Measurements from ENCODE around the gene CD74.
"Not testable (repeated sequence)": the region's sequence is repeated elsewhere in the genome, so short reads cannot be mapped to it uniquely, and the experiment has no call there.

Gene CD74

GRCh38 chr5:150441813-150442698, 29.3 kb upstream of the CD74 start:
- no peak for DNase-seq

GRCh38 chr5:150440948-150441812, 28.5 kb upstream of the CD74 start:
- no peak for DNase-seq

DNA sequence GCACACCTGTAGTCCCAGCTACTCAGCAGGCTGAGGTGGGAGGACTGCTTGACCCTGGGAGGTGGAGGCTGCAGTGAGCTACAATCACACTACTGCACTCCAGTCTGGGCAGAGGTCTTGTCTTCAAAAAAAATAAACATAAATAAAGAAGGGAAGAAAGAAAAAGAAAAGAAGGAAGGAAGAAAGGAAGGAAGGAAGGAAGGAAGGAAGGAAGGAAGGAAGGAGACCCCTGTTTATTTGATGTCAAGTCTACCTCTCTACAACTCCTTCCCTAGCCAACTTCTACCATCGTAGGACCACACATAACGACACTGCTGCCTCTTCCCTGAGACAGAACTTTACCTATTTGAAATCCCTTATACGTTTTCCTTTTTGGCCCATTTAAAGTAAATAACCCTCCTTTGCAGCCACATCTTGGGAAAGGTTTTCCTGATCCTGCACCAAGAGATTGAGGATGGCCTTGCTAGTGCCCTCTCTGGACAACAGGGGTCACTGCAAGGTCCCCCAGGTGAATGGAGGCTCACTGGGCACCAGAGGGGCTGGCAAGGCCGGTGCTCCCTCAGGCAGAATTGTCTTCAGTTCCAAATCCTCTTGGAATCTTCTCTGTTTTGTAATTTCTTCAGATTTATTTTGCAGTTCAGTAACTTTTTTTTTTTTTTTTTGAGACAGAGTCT, 26.3 kb upstream of the CD74 start:
- no peak for DNase-seq

DNA sequence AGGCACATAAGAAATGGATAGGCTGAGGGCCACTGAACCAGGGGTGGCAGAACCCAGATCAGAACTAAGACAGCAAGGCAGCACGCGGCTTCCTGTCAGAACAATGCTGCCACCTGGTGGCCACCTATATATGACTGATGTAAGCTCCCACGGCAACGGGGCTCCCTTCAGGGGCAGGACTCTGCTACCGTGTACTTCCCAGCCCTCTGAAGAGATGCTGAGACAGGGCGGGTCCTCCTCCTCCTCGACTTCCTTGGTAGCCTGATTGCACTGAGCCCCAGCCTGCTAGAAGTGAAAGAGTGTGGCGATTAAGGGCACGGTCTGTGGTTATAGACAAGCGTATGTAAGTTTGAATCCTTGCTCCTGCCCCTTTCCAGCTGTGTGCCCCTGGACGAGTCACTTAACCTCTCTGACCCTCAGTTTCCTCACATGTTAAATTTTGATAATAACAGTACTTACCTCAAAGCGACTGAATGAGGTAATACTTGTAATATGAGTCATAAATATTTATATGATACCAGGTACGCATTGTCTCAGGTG, 23.5 kb upstream of the CD74 start:
- DNase-seq, result peak; percentile 89

DNA sequence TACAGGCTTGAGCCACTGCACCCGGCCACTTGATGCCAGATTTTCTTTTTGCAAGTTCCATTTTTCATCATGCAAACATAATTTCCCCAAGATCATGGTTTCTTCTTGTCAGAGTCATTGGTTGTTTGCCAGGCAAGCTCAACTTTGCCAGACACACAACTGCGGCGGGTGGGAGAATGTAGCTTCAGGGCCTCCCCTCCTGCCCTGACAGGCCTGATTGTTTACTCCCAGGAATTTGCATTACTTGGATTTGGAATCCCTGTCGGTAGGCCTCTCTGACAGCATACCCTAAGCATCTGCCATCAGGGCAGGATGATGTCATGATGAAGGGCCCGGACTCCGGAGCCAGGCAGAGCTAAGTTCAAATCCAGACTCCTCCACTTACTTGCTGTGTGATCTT, 21.8 kb upstream of the CD74 start:
- DNase-seq, result peak; percentile 55

- DNase-seq, result no peak
Observed at GRCh38 chr5:150431574-150431973, 18.9 kb upstream of the CD74 start.

GRCh38 chr5:150431048-150431447, 18.3 kb upstream of the CD74 start:
- DNase-seq, result no peak

DNA sequence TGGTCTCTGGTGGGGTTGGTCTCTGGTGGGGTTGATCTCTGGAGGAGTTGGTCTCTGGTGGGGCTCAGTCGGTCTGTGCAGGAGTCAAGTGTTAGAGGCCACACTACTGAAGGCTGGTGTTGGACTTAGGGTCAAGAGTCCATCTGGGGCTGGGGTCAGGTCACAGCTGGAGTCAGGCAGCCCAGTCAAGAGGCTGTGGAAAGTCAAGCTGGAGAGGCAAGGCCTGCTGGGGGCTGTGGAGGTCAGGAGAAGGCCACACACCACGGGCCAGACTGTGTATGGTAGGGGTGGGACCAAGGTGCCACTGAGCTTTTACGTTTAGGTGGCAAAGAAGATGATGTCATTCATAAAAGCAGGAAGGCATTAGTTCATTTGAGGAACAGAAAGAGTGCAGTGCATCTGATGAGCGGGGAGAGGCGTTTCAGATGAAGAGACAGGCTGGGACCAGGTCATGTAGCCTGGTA, 16.7 kb upstream of the CD74 start:
- DNase-seq, result no peak

DNA sequence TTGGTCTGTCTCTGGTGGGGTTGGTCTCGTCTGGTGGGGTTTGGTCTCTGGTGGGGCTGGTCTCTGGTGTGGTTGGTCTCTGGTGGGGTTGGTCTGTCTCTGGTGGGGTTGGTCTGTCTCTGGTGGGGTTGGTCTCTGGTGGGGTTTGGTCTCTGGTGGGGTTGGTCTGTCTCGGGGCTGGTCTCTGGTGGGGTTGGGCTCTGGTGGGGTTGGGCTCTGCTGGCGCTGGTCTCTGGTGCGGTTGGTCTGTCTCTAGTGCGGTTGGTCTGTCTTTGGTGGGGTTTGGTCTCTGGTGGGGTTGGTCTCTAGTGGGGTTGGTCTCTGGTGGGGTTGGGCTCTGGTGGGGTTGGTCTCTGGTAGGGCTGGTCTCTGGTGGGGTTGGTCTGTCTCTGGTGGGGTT, 16.3 kb upstream of the CD74 start:
- DNase-seq, result no peak

- DNase-seq, result peak; percentile 43
Observed at GRCh38 chr5:150428106-150428876, 15.6 kb upstream of the CD74 start.

DNA sequence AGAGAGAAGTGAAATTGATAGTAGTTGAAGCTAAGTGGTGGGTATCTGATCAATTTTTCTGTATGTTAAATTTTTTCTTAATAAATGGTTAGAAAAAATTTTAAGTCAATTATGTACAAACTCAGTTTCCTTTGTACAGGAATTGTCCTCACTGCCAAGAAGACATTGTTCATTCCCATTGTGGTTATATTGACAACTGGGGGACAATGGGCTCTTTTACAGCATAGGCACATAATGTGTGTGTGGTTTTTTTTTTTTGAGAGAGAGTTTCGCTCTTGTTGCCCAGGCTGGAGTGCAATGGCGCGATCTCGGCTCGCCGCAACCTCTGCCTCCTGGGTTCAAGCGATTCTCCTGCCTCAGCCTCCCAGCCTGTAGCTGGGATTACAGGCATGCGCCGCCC, 13.5 kb upstream of the CD74 start:
- not testable (repeated sequence) for DNase-seq

DNA sequence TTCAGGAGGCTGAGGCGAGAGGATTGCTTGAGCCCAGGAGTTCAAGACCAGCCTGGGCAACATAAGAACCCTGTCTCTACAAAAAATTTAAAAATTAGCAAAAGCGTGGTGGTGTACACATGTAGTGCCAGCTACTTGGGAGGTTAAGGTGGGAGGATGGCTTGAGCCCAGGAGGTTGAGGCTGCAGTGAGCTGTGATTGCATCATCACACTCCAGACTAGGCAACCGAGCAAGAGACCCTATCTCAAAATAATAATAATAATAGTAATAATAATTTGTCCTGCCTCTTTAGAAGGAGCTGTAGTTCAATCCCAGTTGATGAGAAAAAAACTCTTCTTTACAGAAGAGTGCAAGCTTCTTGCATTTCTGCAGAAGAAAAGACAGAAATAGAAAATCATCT, 10.0 kb upstream of the CD74 start:
- DNase-seq, result no peak

DNA sequence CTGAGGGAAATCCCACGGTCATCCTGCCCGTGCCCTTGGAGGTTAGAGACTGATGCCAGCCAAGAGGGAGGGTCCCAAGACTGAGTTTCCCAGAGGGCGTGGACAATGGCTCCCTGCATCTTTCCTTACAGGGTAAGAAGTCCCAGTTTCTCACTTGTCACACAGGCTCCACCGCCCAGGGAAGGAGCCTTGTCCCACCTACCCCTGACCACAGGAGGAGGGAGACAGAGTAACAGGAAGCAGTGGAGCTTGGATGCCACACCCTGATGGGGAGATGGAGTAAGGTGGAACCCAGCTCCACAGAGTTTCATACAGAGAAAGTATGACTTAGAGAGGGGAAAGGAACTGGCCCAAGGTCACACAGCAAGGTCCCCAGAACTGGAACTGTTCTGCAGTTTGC, 9.4 kb upstream of the CD74 start:
- no peak for DNase-seq

DNA sequence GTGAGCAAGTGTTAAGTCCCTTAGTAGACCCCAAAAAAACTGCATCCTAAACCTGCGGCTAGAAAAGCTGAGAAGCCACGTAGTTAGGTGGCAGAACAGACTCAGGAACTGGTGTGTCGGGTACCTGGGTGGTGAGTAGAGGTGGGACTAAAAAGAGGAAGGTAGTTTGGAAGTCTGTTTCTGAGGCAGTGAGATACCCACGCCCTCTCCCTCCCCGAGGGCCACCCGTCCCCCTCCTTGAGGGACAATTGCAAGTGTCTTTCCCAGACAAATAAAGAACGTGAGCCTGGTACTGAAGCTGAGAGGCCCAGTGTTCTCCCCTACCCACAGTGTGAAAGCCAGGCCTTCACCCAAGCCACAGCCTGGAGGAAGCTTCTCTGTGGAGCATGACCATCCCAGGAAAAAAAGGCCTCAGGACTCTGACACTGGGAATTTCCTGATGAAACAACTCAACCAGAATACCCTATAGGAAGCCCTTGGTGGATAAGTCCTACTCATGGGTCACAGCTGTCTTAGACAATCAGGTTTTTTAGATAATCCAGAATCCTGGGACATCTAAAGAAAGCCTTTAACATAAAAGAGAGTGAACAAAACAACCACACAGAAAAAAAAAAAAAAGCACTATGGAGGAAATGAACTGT, 7.0 kb upstream of the CD74 start:
- DNase-seq, result no peak

DNA sequence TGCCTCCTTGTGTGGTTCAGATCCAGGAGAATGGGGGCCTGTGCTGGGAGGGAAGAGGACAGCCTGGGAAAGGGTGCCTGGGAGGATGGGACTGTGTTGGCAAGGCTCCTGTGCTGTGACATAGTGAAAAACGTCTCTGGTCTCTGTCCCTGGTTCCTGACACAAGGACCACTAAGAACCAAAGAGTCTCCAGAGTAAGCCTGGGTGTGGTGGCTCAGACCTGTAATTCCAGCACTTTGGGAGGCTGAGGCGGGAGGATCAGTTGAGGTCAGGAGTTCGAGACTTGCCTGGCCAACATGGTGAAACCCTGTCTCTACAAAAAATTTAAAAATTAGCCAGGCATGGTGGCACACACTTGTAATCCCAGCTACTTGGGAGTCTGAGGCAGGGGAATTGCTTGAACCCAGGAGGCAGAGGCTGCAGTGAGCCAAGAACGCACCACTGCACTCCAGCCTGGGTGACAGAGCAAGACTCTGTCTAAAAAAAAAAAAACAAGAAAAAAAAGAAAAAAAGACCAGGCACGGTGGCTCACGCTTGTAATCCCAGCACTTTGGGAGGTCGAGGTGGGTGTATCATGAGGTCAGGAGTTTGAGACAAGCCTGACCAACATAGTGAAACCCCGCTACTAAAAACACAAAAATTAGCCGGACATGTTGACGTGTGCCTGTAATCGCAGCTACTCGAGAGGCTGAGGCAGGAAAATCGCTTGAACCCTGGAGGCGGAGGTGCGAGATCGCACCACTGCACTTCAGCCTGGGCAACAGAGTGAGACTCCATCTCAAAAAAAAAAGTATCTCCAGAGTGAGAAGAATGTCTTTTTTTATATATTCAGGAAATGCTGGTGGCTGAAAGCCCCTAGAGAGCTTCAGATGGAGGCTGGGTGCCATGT, 1.4 kb upstream of the CD74 start:
- DNase-seq, result not testable (repeated sequence)

- DNase-seq, result no peak
Observed at GRCh38 chr5:150413176-150413901, 629 bp upstream of the CD74 start.

- DNase-seq, result no peak
Observed at GRCh38 chr5:150411245-150411979, 1.3 kb downstream of the CD74 start.

- peak; percentile 83 for DNase-seq
Observed at GRCh38 chr5:150410524-150411244, 2.0 kb downstream of the CD74 start.
